ENCODE results near the gene EIF4EBP2. TPM values are rescaled to one million over a fixed set of nuclear protein-coding genes. Genes with fewer than 3 reads are reported as not detected.

The EIF4EBP2 gene
- total and polyA plus RNA-seq, 2 of the 13 experiments (the other 11 are each of a cell fraction or from before 2014, with no cell fraction given): 16.9 to 22.0 TPM

- TF ChIP-seq, protein P1, sequence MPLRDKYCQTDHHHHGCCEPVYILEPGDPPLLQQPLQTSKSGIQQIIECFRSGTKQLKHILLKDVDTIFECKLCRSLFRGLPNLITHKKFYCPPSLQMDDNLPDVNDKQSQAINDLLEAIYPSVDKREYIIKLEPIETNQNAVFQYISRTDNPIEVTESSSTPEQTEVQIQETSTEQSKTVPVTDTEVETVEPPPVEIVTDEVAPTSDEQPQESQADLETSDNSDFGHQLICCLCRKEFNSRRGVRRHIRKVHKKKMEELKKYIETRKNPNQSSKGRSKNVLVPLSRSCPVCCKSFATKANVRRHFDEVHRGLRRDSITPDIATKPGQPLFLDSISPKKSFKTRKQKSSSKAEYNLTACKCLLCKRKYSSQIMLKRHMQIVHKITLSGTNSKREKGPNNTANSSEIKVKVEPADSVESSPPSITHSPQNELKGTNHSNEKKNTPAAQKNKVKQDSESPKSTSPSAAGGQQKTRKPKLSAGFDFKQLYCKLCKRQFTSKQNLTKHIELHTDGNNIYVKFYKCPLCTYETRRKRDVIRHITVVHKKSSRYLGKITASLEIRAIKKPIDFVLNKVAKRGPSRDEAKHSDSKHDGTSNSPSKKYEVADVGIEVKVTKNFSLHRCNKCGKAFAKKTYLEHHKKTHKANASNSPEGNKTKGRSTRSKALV (CRISPR knock-in tag; IDR thresholded peaks at IDR 0.05): no peak
- TF ChIP-seq ZNF136 (CRISPR knock-in tag; IDR thresholded peaks at IDR 0.05; ENCODE audit: low read depth) (no peak), NCOR1 (IDR thresholded peaks at IDR 0.05; ENCODE audit: borderline replicate concordance, low read length) (peak; percentile 75; the same call in 1 of the 2 replicates), ZNF180 (CRISPR knock-in tag; IDR thresholded peaks at IDR 0.05; ENCODE audit: borderline replicate concordance, low read depth) (no peak), HIVEP1 (CRISPR knock-in tag; IDR thresholded peaks at IDR 0.05) (no peak), GABPB1 (CRISPR knock-in tag; IDR thresholded peaks at IDR 0.05) (no peak), KLF15 (CRISPR knock-in tag; IDR thresholded peaks at IDR 0.05; ENCODE audit: borderline replicate concordance) (no peak), FOXM1 (CRISPR knock-in tag; IDR thresholded peaks at IDR 0.05) (no peak), GATA4 (IDR thresholded peaks at IDR 0.05; ENCODE audit: borderline replicate concordance, low read depth) (no peak), TBP (CRISPR knock-in tag; IDR thresholded peaks at IDR 0.05) (no peak), ZNF598 (CRISPR knock-in tag; IDR thresholded peaks at IDR 0.05; ENCODE audit: borderline replicate concordance) (no peak), KAT8 (CRISPR knock-in tag; IDR thresholded peaks at IDR 0.05) (0 out of 2 replicates have a peak, but pooled peaks have one; percentile 46), ZNF724P (CRISPR knock-in tag; IDR thresholded peaks at IDR 0.05; ENCODE audit: borderline replicate concordance) (no peak), ZNF143 (CRISPR knock-in tag; IDR thresholded peaks at IDR 0.05) (no peak), ZNF589 (CRISPR knock-in tag; conservative IDR thresholded peaks at IDR 0.05) (no peak), CBX5 (CRISPR knock-in tag; IDR thresholded peaks at IDR 0.05; ENCODE audit: borderline replicate concordance) (no peak; the same call in 1 of the 2 replicates), CHD4 (IDR thresholded peaks at IDR 0.05; ENCODE audit: borderline replicate concordance, low read length) (no peak), ZSCAN22 (CRISPR knock-in tag; IDR thresholded peaks at IDR 0.05) (no peak)
- TF ChIP-seq, protein P2, sequence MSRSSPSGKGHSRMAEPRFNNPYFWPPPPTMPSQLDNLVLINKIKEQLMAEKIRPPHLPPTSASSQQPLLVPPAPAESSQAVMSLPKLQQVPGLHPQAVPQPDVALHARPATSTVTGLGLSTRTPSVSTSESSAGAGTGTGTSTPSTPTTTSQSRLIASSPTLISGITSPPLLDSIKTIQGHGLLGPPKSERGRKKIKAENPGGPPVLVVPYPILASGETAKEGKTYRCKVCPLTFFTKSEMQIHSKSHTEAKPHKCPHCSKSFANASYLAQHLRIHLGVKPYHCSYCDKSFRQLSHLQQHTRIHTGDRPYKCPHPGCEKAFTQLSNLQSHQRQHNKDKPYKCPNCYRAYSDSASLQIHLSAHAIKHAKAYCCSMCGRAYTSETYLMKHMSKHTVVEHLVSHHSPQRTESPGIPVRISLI (CRISPR knock-in tag; IDR thresholded peaks at IDR 0.05; ENCODE audit: borderline replicate concordance): no peak
- TF ChIP-seq, protein P3, sequence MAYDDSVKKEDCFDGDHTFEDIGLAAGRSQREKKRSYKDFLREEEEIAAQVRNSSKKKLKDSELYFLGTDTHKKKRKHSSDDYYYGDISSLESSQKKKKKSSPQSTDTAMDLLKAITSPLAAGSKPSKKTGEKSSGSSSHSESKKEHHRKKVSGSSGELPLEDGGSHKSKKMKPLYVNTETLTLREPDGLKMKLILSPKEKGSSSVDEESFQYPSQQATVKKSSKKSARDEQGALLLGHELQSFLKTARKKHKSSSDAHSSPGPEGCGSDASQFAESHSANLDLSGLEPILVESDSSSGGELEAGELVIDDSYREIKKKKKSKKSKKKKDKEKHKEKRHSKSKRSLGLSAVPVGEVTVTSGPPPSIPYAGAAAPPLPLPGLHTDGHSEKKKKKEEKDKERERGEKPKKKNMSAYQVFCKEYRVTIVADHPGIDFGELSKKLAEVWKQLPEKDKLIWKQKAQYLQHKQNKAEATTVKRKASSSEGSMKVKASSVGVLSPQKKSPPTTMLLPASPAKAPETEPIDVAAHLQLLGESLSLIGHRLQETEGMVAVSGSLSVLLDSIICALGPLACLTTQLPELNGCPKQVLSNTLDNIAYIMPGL (CRISPR knock-in tag; IDR thresholded peaks at IDR 0.05; ENCODE audit: borderline replicate concordance in 1 of 2, low read depth in 1 of 2): 0 out of 4 replicates have a peak, but pooled peaks of 1 of the 2 experiments have one; percentile 25
- TF ChIP-seq, protein P4, sequence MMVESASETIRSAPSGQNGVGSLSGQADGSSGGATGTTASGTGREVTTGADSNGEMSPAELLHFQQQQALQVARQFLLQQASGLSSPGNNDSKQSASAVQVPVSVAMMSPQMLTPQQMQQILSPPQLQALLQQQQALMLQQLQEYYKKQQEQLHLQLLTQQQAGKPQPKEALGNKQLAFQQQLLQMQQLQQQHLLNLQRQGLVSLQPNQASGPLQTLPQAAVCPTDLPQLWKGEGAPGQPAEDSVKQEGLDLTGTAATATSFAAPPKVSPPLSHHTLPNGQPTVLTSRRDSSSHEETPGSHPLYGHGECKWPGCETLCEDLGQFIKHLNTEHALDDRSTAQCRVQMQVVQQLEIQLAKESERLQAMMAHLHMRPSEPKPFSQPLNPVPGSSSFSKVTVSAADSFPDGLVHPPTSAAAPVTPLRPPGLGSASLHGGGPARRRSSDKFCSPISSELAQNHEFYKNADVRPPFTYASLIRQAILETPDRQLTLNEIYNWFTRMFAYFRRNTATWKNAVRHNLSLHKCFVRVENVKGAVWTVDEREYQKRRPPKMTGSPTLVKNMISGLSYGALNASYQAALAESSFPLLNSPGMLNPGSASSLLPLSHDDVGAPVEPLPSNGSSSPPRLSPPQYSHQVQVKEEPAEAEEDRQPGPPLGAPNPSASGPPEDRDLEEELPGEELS (CRISPR knock-in tag; IDR thresholded peaks at IDR 0.05): peak; percentile 63
These were observed 35.0 kb upstream of the EIF4EBP2 start (continued) for GRCh38 chr10:70368774-70369482.
